Mesodermal cell (in vitro differentiated cells): ENCODE results near the gene RNF115.
"Not testable (repeated sequence)": the region's sequence is repeated elsewhere in the genome, so short reads cannot be mapped to it uniquely, and the experiment has no call there.

Experiments used
- H3K27ac ChIP-seq: 2 replicates; pipeline ENCODE4 v1.7.0; 2013; ENCODE audit warnings: mild to moderate bottlenecking, low read depth, low read length, moderate library complexity; ENCODE audit not compliant: severe bottlenecking
- H3K36me3 ChIP-seq: 2 replicates; pipeline ENCODE4 v1.7.1; 2013; ENCODE audit warnings: mild to moderate bottlenecking, low read length, moderate library complexity; ENCODE audit not compliant: control insufficient read depth, insufficient read depth
- H3K4me1 ChIP-seq: one replicate; pipeline ENCODE4 v1.7.1; 2013; ENCODE audit warnings: mild to moderate bottlenecking, low read length; ENCODE audit not compliant: insufficient read depth, control insufficient read depth, poor library complexity, severe bottlenecking
- H3K4me3 ChIP-seq: 2 replicates; pipeline ENCODE4 v1.7.0; 2013; ENCODE audit warnings: low read length, control low read depth, mild to moderate bottlenecking; ENCODE audit not compliant: insufficient read depth, poor library complexity, severe bottlenecking; ENCODE audit errors: extremely low read depth
- H3K9me3 ChIP-seq: 2 replicates; pipeline ENCODE4 v1.7.1; 2013; ENCODE audit warnings: mild to moderate bottlenecking, low read length, moderate library complexity; ENCODE audit not compliant: control insufficient read depth
- WGBS, 2 experiments: methylation state at CpG; one replicate each; pipeline ENCODE4 v1.1.5; 2013; ENCODE audit warnings: missing lambda C conversion rate in 2 of 2; ENCODE audit not compliant: insufficient coverage in 2 of 2; 5-methylcytosine and 5-hydroxymethylcytosine counted together

Gene RNF115

GRCh38 chr1:145826030-145826429 lies 2.1 kb upstream of the RNF115 start:
- WGBS, 2 experiments: no CpG with 5 or more reads among the region's 2 CpGs
- Histone ChIP-seq H3K4me1 (no peaks in the 10 kb centered on the region), H3K4me3 (no peak overlapping the region), H3K9me3 (no peaks in the 10 kb centered on the region), H3K27ac (no peak overlapping the region), H3K36me3 (peaks cover 54% of the 10 kb centered on the region)

DNA sequence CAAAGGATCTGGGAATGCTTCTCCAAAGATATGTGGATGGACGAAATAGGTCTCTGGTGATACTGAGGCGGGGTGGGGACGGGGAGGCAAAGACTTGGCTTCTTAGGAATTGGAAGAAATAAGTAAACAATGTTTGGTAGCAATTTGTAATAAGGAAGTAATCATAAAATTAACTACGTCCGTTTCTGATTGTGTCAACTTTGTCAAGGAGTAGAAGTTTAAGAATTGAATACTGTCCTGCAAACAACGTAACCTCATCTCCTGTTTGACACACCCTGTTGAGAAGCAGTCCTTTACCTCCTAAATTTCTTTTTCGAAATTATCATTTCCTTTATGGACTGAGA lies 576 bp upstream of the RNF115 start:
- Histone ChIP-seq H3K4me1 (no peaks in the 10 kb centered on the region), H3K27ac (peak overlapping the region; percentile 96)
- WGBS, 2 experiments: 0% methylated on average over 1 to 4 of the region's 7 CpGs

GRCh38 chr1:145822779-145823331 lies 1.0 kb downstream of the RNF115 start:
- H3K4me1 ChIP-seq, H3K9me3 ChIP-seq, H3K27ac ChIP-seq, H3K4me3 ChIP-seq: not testable (repeated sequence)
- peaks cover 27% of the 10 kb centered on the region for H3K36me3 ChIP-seq
- WGBS, 2 experiments: no CpG with 5 or more reads among the region's 16 CpGs

More for the DNA sequence above, 576 bp upstream of the RNF115 start:
- Histone ChIP-seq H3K4me3 (peak overlapping the region; percentile 79), H3K36me3 (peaks cover 39% of the 10 kb centered on the region), H3K9me3 (no peaks in the 10 kb centered on the region)

DNA sequence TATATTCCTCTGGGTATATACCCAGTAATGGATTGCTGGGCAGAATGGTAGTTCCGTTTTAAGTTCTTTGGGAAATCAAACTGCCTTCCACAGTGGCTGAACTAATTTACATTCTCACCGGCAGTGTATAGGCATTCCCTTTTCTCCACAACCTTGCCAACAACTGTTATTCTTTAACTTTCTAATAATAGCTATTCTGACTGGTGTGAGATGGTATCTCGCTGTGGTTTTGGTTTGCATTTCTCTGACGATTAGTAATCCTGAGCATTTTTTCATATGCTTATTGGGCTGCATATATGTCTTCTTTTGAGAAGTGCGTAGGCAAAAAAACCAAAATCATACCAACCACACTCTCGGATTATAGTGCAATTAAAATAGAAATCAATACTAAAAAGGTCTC lies 5.8 kb downstream of the RNF115 start:
- H3K36me3 ChIP-seq, H3K4me3 ChIP-seq, H3K4me1 ChIP-seq, H3K9me3 ChIP-seq, H3K27ac ChIP-seq: not testable (repeated sequence)
- WGBS, 2 experiments: no CpG with 5 or more reads among the region's 6 CpGs

- H3K9me3 ChIP-seq, H3K27ac ChIP-seq, H3K4me3 ChIP-seq, H3K4me1 ChIP-seq, H3K36me3 ChIP-seq: not testable (repeated sequence)
- WGBS, 2 experiments: no CpG with 5 or more reads among the region's 6 CpGs
Measured at GRCh38 chr1:145812977-145813810, 10.7 kb downstream of the RNF115 start.

DNA sequence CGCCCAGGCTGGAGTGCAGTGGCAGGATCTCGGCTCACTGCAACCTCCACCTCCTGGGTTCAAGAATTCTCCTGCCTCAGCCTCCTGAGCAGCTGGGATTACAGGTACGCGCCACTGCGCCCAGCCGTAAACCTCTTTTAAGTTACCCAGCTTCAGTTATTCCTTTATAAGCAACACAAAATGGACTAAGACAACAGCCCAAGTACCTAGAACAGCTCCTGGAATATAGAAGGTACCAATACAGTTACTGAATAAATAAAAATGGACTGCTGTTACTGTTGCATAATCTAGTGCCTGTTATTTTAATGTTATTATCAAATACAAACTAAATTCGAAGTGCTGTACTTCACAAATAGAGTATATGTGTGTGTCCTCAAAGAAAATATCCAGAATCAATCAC lies 17.1 kb downstream of the RNF115 start:
- 95 to 100% methylated on average over 5 of the region's 7 CpGs for WGBS, 2 experiments
- Histone ChIP-seq H3K27ac (no peak overlapping the region), H3K4me1 (no peaks in the 10 kb centered on the region)

GRCh38 chr1:145806408-145806807 lies 17.5 kb downstream of the RNF115 start:
- 95% methylated on average over 2 of the region's 4 CpGs; no CpG with 5 or more reads in 1 of the 2 experiments for WGBS, 2 experiments
- no peaks in the 10 kb centered on the region for H3K4me1 ChIP-seq

More for the DNA sequence above, 17.1 kb downstream of the RNF115 start:
- no peaks in the 10 kb centered on the region for H3K9me3 ChIP-seq
- no peaks in the 10 kb centered on the region for H3K36me3 ChIP-seq
- H3K4me3 ChIP-seq: no peak overlapping the region

GRCh38 chr1:145805057-145805456 lies 18.8 kb downstream of the RNF115 start:
- 57 to 86% methylated on average over 1 of the region's 1 CpG for WGBS, 2 experiments
- H3K36me3 ChIP-seq: no peaks in the 10 kb centered on the region
- no peak overlapping the region for H3K27ac ChIP-seq
- H3K4me3 ChIP-seq: no peak overlapping the region
- no peaks in the 10 kb centered on the region for H3K9me3 ChIP-seq
- no peaks in the 10 kb centered on the region for H3K4me1 ChIP-seq

More at GRCh38 chr1:145806408-145806807, 17.5 kb downstream of the RNF115 start:
- Histone ChIP-seq H3K4me3 (no peak overlapping the region), H3K9me3 (no peaks in the 10 kb centered on the region), H3K36me3 (no peaks in the 10 kb centered on the region), H3K27ac (no peak overlapping the region)

DNA sequence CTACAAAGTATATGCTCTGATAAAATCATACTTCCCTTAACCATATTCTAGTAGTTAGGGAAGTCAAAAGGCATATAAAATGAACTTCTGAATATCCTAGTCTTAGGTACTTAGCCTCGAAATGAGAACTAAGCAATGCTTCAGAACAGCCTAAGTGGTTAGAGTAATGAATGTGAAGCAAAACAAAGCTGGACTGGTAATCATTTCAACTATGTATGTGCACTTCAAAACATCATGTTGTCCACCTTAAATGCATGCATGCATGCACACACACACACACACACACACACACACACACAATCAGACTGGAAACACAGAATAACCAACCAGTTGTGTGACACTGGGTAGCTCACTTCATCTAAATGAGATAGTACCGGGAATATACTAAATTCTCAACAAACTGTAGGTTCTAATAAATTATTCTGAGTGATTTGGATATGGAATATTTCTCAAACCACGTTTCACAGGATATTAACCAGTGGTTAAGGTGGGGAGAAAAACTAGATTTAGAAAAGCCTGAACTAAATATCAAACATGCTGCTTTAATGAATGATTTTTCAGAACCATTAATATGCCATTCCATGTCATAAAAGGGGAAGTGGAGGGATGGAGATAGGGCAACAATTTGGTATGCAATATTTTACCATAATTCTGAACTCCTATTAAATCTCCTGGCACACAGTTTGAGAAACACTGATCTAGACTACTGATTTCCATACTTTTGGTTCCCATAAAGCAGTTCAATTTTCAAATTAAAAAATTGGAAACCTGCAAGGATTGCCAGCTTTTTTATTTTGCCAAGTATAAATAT lies 19.5 kb downstream of the RNF115 start:
- 86% methylated on average over 1 of the region's 3 CpGs; no CpG with 5 or more reads in 1 of the 2 experiments for WGBS, 2 experiments
- Histone ChIP-seq H3K36me3 (no peaks in the 10 kb centered on the region), H3K9me3 (no peaks in the 10 kb centered on the region), H3K4me1 (no peaks in the 10 kb centered on the region), H3K4me3 (no peak overlapping the region), H3K27ac (no peak overlapping the region)

- Histone ChIP-seq H3K27ac (no peak overlapping the region), H3K36me3 (no peaks in the 10 kb centered on the region), H3K4me1 (no peaks in the 10 kb centered on the region), H3K9me3 (peaks cover 27% of the 10 kb centered on the region), H3K4me3 (no peak overlapping the region)
- WGBS, 2 experiments: no CpG with 5 or more reads among the region's 2 CpGs
Measured at GRCh38 chr1:145799806-145800205, 24.1 kb downstream of the RNF115 start.
